VCaP (cell line): ENCODE results near the gene KLHDC1.

Source experiments
- H3K27ac ChIP-seq: fragments of 450-650 bp; 2 replicates; pipeline ENCODE4 v1.5.1; 2017
- CTCF ChIP-seq: fragments of 450-650 bp; conservative IDR thresholded peaks from 2 replicates; pipeline ENCODE4 v1.5.1; 2017; ENCODE audit warnings: mild to moderate bottlenecking, moderate library complexity

The KLHDC1 gene

GRCh38 chr14:49783394-49784014, 90.6 kb downstream of the KLHDC1 start:
- H3K27ac ChIP-seq: no peak overlapping the region
- TF ChIP-seq CTCF: no peak

- no peak overlapping the region for H3K27ac ChIP-seq
- TF ChIP-seq CTCF: no peak
Measured at GRCh38 chr14:49786315-49786714, 93.4 kb downstream of the KLHDC1 start.

GRCh38 chr14:49792618-49793017, 99.7 kb downstream of the KLHDC1 start:
- no peak for TF ChIP-seq CTCF
- H3K27ac ChIP-seq: no peak overlapping the region

GRCh38 chr14:49796025-49796424, 103.1 kb downstream of the KLHDC1 start:
- H3K27ac ChIP-seq: no peak overlapping the region

More at GRCh38 chr14:49796025-49796424, 103.1 kb downstream of the KLHDC1 start:
- no peak for TF ChIP-seq CTCF
